Putamen (tissue), 1 donor: Measurements from ENCODE around the gene TRPV2.

Source experiments
- DNase-seq: peaks from one replicate; pipeline ENCODE4 v3.0.0-alpha.2; 2016; ENCODE audit warnings: low spot score

The TRPV2 gene

DNA sequence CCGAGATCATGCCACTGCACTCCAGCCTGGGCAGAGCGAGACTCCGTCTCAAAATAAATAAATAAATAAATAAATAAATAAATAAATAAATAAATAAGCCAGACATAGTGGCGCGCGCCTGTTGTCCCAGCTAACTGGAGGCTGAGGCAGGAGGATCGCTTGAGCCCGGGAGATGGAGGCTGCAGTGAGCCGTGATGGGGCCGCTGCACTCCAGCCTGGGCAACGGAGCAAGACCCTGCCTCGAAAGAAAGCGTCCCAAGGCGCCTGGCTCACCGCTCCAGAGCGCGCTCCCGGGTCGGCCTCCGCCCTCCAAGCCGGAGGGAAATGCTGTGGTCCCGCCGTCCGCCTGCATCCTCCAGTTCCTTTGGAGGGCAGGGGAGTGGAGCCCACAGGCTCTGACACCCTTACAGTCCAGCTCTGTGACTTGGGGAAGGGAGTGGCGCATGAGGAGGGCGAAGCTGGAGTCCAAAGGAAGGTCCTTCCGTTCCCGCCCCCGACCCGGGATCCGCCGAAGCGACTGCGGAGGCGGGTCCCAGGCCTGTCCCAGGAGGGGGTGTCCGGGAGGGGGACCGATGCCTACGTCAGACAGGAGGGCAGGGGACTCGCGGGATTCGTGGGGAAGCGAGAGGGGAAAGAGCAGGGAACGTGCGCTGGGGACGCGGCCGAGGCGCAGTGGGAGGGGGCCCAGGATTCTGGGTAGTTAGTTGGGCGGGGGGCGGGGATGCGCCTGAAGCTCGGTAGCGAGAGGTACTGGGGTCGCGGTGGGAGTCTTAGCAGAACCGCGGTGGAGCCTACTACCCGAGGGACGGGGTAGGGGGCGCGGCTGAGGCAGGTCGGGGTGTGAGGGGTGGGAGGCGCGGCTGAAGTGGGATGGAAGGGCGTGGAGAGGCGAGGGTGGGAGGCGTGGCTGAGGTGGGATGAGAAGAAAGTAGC is 8.4 kb upstream of the TRPV2 start:
- no peak for DNase-seq

DNA sequence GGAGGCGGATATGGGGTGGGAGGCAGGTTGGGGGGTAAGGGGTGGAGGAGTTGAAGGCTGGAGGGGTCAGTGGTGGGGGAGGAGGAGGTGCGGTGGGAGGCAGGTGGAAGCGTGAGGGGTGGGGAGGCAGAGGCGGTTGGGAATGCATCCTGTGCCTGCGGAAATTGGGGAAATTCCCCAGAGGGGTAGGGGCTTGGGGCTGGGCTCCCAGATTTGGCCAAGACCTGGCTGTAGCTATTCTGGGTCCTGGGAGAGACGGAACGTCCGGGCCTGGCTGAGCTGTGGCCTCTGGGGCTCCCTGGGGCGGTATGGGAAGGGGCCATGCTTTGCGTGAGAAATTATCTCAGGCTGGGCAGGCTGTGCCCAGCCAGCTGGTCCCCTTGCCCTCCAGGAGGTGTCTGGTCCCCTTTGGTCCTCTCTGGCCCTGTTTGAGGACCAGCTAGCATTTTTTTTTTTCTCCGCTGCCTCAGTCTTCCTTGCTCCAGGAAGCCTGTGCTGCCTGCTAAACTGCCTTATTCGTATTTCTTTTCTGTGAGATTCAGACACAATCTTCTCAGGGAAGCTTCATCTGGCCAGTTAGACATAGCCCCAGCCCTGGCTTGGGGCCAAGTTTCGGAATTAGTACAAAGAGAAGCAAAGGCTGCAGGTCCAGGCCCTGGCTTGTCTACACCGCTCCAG is 7.3 kb upstream of the TRPV2 start:
- DNase-seq: peak; percentile 61

DNA sequence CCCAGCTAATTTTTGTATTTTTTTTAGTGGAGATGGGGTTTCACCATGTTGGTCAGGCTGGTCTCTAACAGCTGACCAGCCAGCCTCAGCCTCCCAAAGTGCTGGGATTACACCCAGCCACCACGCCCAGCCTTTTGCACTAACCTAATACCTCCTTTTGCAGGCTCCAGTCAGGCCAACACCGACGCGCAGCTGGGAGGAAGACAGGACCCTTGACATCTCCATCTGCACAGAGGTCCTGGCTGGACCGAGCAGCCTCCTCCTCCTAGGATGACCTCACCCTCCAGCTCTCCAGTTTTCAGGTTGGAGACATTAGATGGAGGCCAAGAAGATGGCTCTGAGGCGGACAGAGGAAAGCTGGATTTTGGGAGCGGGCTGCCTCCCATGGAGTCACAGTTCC is 2.0 kb downstream of the TRPV2 start:
- DNase-seq: no peak

DNA sequence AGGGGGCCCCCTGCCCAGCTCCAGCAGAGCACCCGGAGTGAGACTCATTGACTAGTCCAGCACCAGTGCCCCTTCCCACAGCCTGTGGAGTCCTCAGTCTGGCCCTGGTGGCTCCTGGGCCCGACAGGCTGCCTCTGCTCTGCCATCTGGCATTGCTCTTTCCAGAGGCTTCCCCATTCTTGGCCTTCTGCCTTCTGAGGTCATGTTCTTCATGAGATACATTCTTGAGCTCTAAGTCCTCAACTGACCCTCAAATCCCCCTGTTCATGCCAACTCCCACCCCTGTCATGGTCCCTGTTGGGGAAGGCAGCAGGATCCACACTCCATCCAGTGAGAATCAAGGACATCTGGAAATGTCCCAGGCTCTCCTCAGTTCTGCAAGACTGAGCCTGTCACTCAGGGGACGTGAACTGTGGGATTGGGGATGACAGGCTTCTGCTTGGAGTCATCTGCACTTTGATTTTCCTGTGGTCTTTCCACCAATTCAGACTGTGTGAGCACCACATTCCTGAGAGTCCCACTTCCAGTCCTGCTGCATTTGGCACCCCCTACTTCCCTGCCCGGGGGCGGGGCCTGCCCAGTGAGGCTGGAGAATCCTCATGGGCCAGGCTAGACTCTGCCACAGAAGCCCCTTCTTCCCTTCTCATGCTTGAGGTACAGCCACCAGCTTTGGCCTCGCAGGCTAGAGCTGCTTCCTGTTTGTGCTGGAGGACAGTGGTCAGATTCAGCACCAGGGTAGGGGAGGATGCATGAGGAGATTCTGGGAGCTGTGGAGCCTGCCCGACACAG is 2.7 kb downstream of the TRPV2 start:
- no peak for DNase-seq

DNA sequence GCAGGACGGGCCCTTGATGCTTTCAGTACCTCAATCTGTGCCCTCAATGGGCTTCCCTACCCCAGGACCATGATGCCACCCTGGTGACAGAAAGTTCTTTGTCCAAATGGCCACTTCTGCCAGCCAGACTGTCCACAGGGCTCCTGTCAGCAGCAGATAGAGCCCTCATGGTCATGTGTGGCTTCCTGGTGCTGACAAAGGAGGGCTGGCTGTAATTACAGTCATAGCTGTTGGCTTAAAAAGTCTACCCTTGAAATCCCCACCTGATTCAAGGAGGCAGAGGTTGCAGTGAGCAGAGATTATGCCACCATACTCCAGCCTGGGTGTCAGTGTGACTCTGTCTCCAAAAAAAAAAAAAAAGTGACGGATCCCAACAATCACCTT is 3.3 kb downstream of the TRPV2 start:
- DNase-seq: no peak

DNA sequence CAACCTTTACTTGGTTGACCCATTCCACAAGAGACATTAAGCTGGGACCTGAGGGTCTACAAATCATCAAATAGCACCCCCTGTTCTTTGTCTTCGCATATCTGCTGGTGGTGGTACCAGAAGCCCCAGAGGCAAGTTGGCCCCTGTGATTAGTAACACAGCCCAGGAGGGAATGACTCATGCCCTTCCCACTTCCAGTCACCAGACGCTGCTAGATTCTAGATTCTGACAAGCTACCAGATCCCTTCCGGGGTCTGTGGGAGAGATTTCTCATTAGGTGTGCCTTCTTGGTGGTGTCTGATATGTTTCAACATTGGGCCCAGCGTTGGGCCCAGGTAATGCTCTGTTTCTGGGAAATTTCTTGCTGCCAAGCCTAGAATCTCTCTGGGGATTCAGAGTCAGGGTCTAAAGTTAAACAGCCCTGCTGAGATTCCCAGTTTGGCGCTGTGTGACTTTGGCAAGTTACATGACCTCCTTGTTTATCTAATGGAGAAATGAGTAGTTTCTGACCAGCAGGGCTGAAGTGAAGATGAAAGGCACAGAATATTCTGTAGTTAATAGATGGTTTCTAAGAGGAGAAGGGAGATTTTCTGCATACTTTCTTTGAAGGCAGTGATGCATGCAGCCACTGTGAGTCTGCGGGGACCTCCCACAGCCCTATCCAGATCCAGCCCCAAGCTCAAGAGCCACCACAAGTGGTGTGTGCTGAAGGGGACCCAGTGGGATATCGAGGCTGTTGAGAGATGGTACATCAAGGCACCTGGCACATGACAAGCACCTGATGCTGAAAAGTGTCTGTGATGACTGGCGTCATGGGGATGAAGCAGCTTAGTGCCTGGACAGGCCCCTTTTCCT is 3.9 kb downstream of the TRPV2 start:
- DNase-seq: no peak

DNA sequence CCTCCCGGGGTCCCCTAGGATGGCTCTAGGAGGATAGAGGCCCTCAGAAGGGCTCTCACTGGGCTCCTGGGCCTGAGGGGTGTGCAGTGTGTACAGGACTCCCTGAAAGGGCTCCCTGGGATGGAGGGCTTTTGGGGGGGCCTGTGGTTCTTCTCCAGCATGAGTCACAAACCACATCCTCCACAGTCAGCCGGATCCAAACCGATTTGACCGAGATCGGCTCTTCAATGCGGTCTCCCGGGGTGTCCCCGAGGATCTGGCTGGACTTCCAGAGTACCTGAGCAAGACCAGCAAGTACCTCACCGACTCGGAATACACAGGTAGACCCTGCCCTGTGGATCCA is 4.5 kb downstream of the TRPV2 start:
- no peak for DNase-seq

DNA sequence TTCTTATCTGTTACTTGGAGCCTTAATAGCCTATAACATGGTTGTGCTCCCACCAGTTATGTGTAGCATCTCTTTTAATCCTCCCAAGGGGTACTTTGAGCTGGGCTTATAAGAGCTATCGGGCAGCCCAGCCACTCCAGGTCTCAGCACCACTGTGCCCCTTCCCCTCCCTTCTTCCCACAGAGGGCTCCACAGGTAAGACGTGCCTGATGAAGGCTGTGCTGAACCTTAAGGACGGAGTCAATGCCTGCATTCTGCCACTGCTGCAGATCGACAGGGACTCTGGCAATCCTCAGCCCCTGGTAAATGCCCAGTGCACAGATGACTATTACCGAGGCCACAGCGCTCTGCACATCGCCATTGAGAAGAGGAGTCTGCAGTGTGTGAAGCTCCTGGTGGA is 7.0 kb downstream of the TRPV2 start:
- DNase-seq: no peak

DNA sequence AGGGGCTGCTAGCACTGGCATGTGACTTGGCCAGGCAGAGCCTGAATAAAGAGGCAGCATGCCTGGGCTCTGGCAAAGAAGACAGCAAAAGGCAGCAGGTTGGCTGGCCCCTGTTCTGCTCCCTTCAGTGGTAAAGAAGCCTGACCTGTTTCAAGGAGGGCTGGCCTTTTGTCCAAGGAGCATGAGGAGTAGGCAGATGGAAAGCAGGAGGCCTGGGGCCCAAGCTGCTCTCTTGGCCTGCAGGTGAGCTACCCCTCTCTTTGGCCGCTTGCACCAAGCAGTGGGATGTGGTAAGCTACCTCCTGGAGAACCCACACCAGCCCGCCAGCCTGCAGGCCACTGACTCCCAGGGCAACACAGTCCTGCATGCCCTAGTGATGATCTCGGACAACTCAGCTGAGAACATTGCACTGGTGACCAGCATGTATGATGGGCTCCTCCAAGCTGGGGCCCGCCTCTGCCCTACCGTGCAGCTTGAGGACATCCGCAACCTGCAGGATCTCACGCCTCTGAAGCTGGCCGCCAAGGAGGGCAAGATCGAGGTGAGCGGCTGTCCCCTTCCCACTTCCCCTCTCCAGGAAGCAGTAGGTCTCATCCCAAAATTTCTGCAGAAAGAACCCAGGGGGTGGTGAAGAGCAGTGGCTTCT is 8.0 kb downstream of the TRPV2 start:
- DNase-seq: no peak

DNA sequence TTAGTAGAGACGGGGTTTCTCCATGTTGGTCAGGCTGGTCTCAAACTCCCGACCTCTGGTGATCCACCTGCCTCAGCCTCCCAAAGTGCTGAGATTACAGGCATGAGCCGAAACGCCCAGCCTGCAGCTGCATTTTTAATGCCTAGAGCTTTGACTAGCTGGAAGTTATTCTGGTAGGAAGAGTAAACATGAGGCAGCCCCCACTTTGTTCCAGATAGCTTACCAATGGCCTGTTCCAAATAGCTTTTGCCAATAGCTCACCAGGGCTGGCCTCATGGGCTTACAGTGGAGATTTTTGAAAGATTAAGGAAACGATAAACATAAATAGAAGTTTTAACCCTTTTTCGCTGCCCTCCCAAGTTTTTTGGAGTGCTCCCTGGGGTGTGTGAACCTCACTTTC is 9.8 kb downstream of the TRPV2 start:
- no peak for DNase-seq

DNA sequence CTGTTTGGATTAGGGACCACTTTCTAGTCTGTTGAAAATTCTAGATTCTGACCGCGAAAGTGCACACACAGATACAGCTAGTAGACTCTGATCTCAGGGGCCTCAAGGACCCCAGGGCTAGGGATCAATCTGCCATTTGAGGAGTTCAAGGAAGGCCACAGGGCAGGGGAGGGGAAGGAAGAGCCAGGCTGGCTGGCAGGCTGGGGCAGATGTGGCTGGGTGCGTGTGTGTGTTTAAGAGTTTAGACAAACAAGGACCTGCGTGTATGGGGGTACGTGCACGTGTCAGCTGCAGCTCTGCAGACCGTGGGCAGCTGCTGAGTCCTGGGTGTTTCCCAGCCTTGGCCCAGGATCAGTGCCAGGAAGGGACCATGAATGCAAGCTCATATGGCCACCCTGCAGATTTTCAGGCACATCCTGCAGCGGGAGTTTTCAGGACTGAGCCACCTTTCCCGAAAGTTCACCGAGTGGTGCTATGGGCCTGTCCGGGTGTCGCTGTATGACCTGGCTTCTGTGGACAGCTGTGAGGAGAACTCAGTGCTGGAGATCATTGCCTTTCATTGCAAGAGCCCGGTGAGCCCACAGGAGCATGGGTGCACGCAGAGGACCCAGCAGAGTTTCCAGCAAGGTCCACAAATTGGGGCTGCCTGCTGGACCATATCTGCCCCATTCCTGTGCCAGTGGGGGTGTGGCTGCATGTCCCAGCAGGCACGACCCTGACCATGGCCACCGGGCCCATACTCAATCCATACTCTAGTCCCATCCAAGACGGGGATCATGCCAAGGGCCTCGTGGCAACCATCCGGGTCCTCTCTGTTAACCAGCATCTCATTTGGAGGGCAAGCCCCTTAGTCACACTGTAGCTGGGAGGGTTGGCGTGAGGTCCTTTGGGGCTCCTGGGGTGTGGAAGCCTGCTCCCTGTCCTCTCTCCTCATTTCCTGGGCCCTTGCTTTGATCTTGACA is 10.6 kb downstream of the TRPV2 start:
- DNase-seq: no peak

DNA sequence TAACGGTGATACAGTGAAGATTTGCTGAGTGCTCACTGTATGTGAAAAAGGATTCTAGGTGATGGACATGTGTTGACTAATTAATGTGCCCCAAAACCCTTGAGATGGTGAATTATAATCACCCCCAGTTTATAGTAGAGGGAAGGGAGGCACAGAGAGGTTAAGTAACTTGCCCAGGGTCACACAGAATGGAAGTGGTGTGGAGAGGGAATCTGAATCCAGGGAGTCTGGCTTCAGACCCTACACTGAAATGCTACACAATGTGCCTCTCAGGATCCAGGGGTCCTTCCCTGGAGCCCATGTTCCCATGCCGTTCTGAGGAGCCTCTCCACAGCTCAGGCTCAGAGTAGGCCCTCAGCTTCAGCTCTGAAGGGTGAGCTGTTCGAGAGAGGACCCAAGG is 11.6 kb downstream of the TRPV2 start:
- DNase-seq: no peak

DNA sequence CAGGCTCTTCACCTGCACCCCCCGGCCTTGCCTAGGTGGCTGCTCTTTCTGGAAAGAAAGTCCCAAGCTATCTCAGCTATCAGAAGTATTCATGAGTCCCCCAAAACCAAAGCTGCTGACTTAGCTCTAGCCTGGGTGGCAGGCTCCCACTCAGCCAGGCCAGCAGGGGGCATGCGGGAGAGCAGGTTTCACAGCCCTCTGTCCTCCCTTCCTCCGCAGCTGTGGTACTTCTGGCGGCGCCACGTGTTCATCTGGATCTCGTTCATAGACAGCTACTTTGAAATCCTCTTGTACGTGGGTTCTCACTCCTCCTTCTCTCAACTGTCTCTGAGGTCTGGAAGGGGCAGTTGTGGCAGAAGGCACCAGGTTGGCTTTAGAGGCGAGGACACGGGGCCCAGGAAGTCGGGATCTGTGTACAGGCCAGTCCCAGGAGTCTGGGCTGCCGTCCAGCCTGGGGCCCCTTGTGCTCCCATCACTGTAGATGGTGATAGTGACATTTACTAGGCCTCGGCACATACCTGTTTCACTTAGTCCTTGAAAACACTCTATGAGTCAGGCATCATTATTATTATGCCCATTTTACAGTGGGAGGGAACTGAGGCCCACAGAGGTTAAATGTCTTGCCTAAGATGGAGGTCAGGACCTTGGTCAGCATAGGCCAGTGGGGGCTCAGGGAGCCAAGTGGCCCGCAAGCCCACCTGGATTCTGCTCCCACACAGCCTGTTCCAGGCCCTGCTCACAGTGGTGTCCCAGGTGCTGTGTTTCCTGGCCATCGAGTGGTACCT is 12.9 kb downstream of the TRPV2 start:
- peak; percentile 52 for DNase-seq

DNA sequence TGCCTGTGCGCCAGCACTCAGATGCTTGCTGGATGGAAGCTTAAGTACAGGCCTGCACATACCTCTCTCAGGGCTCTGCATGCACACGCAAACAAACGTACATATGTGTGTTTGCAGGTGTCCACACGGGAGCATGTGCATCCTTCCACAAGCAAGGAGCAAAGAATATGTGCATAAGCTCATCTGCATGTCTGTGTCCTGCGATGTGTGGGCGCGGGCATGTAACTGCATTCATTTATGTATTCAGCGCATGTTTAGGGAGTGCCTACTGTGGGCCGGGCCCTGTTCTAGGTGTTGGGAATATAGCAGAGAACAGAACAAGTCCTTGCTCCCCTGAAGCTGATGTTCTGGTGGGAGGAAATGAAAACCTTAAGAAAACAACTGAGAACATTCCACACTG is 13.7 kb downstream of the TRPV2 start:
- no peak for DNase-seq

DNA sequence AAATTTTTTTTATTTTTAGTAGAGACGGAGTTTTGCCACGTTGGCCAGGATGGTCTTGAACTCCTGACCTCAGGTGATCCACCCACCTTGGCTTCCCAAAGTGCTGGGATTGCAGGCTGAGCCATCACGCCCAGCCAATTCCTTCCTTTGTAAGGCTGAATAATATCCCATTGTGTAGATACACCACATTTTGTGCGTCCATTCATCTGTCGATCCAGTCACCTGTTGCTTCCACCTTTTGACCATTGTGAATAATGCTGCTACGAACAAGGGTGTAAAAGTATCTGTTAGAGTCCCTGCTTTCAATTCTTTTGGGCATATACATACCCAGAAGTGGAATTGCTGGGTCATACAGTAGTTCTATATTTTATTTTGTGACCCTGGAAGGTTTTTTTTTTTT is 15.3 kb downstream of the TRPV2 start:
- DNase-seq: no peak

DNA sequence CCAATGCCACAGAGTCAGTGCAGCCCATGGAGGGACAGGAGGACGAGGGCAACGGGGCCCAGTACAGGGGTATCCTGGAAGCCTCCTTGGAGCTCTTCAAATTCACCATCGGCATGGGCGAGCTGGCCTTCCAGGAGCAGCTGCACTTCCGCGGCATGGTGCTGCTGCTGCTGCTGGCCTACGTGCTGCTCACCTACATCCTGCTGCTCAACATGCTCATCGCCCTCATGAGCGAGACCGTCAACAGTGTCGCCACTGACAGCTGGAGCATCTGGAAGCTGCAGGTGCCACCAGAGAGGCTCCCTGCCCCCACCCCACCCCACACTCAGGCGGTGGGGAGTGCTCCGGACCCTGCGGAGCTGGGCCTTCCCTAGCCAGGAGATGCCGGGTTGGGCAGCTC is 16.6 kb downstream of the TRPV2 start:
- no peak for DNase-seq

DNA sequence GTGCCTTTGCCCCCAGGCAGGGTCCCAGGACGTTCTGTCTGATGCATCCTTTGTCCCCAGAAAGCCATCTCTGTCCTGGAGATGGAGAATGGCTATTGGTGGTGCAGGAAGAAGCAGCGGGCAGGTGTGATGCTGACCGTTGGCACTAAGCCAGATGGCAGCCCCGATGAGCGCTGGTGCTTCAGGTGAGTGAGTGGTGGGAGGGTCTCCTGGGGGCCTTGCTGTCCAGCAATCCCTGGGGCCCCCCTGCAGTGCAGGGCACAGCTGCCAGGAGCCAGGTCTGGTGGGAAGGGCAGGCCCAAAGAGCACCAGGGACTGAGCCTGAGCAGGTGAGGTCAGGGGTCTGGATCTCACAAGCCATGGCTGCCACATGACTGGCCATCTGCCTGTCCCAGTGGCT is 18.1 kb downstream of the TRPV2 start:
- DNase-seq: no peak

DNA sequence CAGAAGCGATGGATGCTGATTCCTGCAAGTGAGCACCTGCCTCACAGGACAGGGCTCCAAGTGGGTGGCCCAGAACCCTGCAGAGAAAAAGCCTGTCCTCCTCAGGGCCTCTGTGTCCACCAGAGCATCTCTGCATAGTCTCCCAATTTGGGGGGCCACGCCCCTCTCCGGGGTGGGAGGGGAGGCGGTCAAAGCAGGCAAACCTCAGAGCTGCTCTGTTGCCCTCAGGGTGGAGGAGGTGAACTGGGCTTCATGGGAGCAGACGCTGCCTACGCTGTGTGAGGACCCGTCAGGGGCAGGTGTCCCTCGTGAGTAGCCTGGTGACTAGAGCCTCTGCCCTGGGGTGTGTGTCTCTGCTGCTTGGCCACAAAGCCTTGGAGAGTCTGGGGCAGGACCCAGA is 19.3 kb downstream of the TRPV2 start:
- no peak for DNase-seq
